ENCODE measurements around the gene ARFIP1. TPM values are rescaled to one million over a fixed set of nuclear protein-coding genes. Genes with fewer than 3 reads are reported as not detected.

The ARFIP1 gene
- total and polyA plus RNA-seq, 9 of the 15 experiments (the other 6 are each of a cell fraction or from before 2014, with no cell fraction given), result 14.1 to 25.1 (median 20.9) TPM

- no peak for TF ChIP-seq MEF2D (tag; conservative IDR thresholded peaks at IDR 0.05; ENCODE audit: low read depth)
- TF ChIP-seq, protein P1, sequence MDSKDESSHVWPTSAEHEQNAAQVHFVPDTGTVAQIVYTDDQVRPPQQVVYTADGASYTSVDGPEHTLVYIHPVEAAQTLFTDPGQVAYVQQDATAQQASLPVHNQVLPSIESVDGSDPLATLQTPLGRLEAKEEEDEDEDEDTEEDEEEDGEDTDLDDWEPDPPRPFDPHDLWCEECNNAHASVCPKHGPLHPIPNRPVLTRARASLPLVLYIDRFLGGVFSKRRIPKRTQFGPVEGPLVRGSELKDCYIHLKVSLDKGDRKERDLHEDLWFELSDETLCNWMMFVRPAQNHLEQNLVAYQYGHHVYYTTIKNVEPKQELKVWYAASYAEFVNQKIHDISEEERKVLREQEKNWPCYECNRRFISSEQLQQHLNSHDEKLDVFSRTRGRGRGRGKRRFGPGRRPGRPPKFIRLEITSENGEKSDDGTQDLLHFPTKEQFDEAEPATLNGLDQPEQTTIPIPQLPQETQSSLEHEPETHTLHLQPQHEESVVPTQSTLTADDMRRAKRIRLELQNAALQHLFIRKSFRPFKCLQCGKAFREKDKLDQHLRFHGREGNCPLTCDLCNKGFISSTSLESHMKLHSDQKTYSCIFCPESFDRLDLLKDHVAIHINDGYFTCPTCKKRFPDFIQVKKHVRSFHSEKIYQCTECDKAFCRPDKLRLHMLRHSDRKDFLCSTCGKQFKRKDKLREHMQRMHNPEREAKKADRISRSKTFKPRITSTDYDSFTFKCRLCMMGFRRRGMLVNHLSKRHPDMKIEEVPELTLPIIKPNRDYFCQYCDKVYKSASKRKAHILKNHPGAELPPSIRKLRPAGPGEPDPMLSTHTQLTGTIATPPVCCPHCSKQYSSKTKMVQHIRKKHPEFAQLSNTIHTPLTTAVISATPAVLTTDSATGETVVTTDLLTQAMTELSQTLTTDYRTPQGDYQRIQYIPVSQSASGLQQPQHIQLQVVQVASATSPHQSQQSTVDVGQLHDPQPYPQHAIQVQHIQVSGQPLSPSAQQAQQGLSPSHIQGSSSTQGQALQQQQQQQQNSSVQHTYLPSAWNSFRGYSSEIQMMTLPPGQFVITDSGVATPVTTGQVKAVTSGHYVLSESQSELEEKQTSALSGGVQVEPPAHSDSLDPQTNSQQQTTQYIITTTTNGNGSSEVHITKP (IDR thresholded peaks at IDR 0.05; ENCODE audit: partially characterized antibody), result no peak
- TF ChIP-seq, protein P2, sequence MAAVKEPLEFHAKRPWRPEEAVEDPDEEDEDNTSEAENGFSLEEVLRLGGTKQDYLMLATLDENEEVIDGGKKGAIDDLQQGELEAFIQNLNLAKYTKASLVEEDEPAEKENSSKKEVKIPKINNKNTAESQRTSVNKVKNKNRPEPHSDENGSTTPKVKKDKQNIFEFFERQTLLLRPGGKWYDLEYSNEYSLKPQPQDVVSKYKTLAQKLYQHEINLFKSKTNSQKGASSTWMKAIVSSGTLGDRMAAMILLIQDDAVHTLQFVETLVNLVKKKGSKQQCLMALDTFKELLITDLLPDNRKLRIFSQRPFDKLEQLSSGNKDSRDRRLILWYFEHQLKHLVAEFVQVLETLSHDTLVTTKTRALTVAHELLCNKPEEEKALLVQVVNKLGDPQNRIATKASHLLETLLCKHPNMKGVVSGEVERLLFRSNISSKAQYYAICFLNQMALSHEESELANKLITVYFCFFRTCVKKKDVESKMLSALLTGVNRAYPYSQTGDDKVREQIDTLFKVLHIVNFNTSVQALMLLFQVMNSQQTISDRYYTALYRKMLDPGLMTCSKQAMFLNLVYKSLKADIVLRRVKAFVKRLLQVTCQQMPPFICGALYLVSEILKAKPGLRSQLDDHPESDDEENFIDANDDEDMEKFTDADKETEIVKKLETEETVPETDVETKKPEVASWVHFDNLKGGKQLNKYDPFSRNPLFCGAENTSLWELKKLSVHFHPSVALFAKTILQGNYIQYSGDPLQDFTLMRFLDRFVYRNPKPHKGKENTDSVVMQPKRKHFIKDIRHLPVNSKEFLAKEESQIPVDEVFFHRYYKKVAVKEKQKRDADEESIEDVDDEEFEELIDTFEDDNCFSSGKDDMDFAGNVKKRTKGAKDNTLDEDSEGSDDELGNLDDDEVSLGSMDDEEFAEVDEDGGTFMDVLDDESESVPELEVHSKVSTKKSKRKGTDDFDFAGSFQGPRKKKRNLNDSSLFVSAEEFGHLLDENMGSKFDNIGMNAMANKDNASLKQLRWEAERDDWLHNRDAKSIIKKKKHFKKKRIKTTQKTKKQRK (IDR thresholded peaks at IDR 0.05; ENCODE audit: borderline replicate concordance, low read depth, low read length), result no peak
- TF ChIP-seq ZNF561 (CRISPR knock-in tag; conservative IDR thresholded peaks at IDR 0.05), result no peak
- no peak for TF ChIP-seq HDAC6 (IDR thresholded peaks at IDR 0.05; ENCODE audit: low read depth, low read length)
- TF ChIP-seq, protein P3, sequence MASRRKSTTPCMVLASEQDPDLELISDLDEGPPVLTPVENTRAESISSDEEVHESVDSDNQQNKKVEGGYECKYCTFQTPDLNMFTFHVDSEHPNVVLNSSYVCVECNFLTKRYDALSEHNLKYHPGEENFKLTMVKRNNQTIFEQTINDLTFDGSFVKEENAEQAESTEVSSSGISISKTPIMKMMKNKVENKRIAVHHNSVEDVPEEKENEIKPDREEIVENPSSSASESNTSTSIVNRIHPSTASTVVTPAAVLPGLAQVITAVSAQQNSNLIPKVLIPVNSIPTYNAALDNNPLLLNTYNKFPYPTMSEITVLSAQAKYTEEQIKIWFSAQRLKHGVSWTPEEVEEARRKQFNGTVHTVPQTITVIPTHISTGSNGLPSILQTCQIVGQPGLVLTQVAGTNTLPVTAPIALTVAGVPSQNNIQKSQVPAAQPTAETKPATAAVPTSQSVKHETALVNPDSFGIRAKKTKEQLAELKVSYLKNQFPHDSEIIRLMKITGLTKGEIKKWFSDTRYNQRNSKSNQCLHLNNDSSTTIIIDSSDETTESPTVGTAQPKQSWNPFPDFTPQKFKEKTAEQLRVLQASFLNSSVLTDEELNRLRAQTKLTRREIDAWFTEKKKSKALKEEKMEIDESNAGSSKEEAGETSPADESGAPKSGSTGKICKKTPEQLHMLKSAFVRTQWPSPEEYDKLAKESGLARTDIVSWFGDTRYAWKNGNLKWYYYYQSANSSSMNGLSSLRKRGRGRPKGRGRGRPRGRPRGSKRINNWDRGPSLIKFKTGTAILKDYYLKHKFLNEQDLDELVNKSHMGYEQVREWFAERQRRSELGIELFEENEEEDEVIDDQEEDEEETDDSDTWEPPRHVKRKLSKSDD (conservative IDR thresholded peaks at IDR 0.05; ENCODE audit: low read length), result no peak
- no peak for TF ChIP-seq GATAD2B (IDR thresholded peaks at IDR 0.05; ENCODE audit: borderline replicate concordance)
- 65% methylated on average over 2 of the region's 2 CpGs for WGBS (ENCODE audit: insufficient coverage, low coverage, missing lambda C conversion rate)
- FAIRE-seq, result no peak
- Histone ChIP-seq H3K9ac (ENCODE audit: insufficient read depth in 1 of 2, low read depth in 2 of 2, low read length in 2 of 2) (no peak overlapping the region), H3K9me1 (ENCODE audit: control insufficient read depth, insufficient read depth, low read length) (no peaks in the 10 kb centered on the region), H3K79me2 (ENCODE audit: control insufficient read depth, insufficient read depth, low read length) (no peaks in the 10 kb centered on the region), H3K4me1 (replicated peaks in 1 of 2; ENCODE audit: control insufficient read depth in 2 of 2, insufficient read depth in 2 of 2, low read length in 2 of 2) (no peaks in the 10 kb centered on the region), H3K9me3 (replicated peaks; ENCODE audit: control insufficient read depth, insufficient read depth, low read depth, low read length) (no peaks in the 10 kb centered on the region; the same call in none of the 2 replicates), H3K4me3 (no peak overlapping the region), H3K27me3 (ENCODE audit: control insufficient read depth in 2 of 2, insufficient read depth in 2 of 2, low read length in 2 of 2) (no peaks in the 10 kb centered on the region), H3K36me3 (ENCODE audit: control insufficient read depth, insufficient read depth, low read length) (no peaks in the 10 kb centered on the region), H3K4me2 (ENCODE audit: insufficient read depth, low read length) (no peak overlapping the region), H2AFZ (ENCODE audit: low read depth, low read length) (no peak overlapping the region), H4K20me1 (replicated peaks; ENCODE audit: control insufficient read depth, insufficient read depth, low read length) (no peaks in the 10 kb centered on the region), H3K27ac (ENCODE audit: extremely low read depth, low read depth, low read length) (no peak overlapping the region)
- ChIA-PET CTCF (ENCODE audit: low intra/inter-chr PET ratio) (no interaction called here), POLR2A (no interaction called here)
- ATAC-seq, result no peak
- no TSS peak for BruUV-seq (replicated peaks)
- in situ Hi-C loops (cut with MboI) (loop anchor here (25.0 kb wide), 1 partner anchor 463 kb away; no protein-coding TSS in a partner anchor), intact Hi-C loops (cut with micrococcal nuclease) (no loop called here)
- no peak for DNase-seq (ENCODE audit: extremely low read depth in 1 of 4, low spot score in 3 of 4)
Observed at GRCh38 chr4:152849350-152849749, 69.6 kb downstream of the ARFIP1 start.
